ENCODE data around the gene TRAF7.

The TRAF7 gene

DNA sequence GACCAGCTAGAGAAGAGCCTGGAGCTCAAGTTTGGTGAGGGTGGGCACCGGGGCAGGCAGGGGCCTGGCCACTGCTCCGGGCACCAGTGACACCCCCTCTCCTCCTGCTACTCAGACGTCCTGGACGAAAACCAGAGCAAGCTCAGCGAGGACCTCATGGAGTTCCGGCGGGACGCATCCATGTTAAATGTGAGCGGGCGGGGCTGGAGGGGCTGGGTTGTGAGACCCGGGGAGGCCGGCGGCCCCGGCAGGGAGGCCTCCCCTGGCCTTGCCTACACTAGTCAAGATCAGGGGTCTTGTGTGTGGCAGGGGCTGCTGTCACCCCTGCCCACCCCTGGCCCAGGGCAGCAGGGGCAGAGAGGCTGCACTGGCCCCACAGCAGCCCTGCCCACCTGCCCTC lies 17.8 kb downstream of the TRAF7 start:
- no peaks in the 10 kb centered on the region for H3K9me2 ChIP-seq (replicated peaks; ENCODE audit: insufficient read depth, low read length)
- H2AFZ ChIP-seq (ENCODE audit: low read length), result no peak overlapping the region
- H3K9me3 ChIP-seq (replicated peaks; ENCODE audit: insufficient read depth, low read length), result no peaks in the 10 kb centered on the region
- no peak overlapping the region for H3K27ac ChIP-seq (ENCODE audit: low read length)
- H3K4me1 ChIP-seq (ENCODE audit: low read length), result no peaks in the 10 kb centered on the region
- no peaks in the 10 kb centered on the region for H3K27me3 ChIP-seq (replicated peaks; ENCODE audit: insufficient read depth, low read length)
- no peaks in the 10 kb centered on the region for H3F3A ChIP-seq (ENCODE audit: insufficient read depth, low read length)
- no peak overlapping the region for H3K4me2 ChIP-seq (ENCODE audit: low read depth, low read length)
- no peak overlapping the region for H3K9ac ChIP-seq (ENCODE audit: low read length)
- H3K36me3 ChIP-seq (replicated peaks; ENCODE audit: insufficient read depth, low read length), result no peaks in the 10 kb centered on the region
- TF ChIP-seq EZH2 (optimal IDR thresholded peaks at IDR 0.05; ENCODE audit: low read depth, low read length), result no peak
- TF ChIP-seq EZH2phosphoT487 (IDR thresholded peaks at IDR 0.05; ENCODE audit: low read length), result no peak
- no peak for TF ChIP-seq CTCF (IDR thresholded peaks at IDR 0.05; ENCODE audit: low read length)
- H3K4me3 ChIP-seq (ENCODE audit: low read length), result no peak overlapping the region
- H4K20me1 ChIP-seq (ENCODE audit: insufficient read depth, low read length), result no peaks in the 10 kb centered on the region
- DNase-seq, result no peak
- H3K79me2 ChIP-seq (ENCODE audit: low read length), result no peaks in the 10 kb centered on the region

DNA sequence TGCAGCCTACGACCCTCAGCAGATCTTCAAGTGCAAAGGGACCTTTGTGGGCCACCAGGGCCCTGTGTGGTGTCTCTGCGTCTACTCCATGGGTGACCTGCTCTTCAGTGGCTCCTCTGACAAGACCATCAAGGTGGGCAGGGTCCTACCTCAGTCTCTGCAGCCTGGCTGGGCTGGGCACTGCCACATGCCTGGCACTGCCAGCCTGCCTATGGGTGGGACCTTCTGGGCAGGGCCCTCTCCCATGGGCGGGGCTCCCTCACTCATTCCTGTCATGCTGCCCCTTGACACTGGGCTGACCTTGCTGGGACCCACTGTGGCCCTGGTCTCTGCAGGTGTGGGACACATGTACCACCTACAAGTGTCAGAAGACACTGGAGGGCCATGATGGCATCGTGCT lies 18.3 kb downstream of the TRAF7 start:
- Histone ChIP-seq H3K4me2 (ENCODE audit: low read depth, low read length) (no peak overlapping the region), H3K27me3 (replicated peaks; ENCODE audit: insufficient read depth, low read length) (no peaks in the 10 kb centered on the region), H2AFZ (ENCODE audit: low read length) (no peak overlapping the region), H3K36me3 (replicated peaks; ENCODE audit: insufficient read depth, low read length) (no peaks in the 10 kb centered on the region), H3F3A (ENCODE audit: insufficient read depth, low read length) (no peaks in the 10 kb centered on the region), H3K9me3 (replicated peaks; ENCODE audit: insufficient read depth, low read length) (no peaks in the 10 kb centered on the region), H3K79me2 (ENCODE audit: low read length) (no peaks in the 10 kb centered on the region), H3K9me2 (replicated peaks; ENCODE audit: insufficient read depth, low read length) (no peaks in the 10 kb centered on the region), H3K4me1 (ENCODE audit: low read length) (no peaks in the 10 kb centered on the region), H3K9ac (ENCODE audit: low read length) (no peak overlapping the region), H4K20me1 (ENCODE audit: insufficient read depth, low read length) (no peaks in the 10 kb centered on the region), H3K27ac (ENCODE audit: low read length) (no peak overlapping the region), H3K4me3 (ENCODE audit: low read length) (no peak overlapping the region)
- TF ChIP-seq EZH2phosphoT487 (IDR thresholded peaks at IDR 0.05; ENCODE audit: low read length), result no peak
- TF ChIP-seq EZH2 (optimal IDR thresholded peaks at IDR 0.05; ENCODE audit: low read depth, low read length), result no peak
- no peak for TF ChIP-seq CTCF (IDR thresholded peaks at IDR 0.05; ENCODE audit: low read length)
- no peak for DNase-seq

GRCh38 chr16:2174396-2175131 lies 19.0 kb downstream of the TRAF7 start:
- Histone ChIP-seq H3K36me3 (replicated peaks; ENCODE audit: insufficient read depth, low read length) (no peaks in the 10 kb centered on the region), H3F3A (ENCODE audit: insufficient read depth, low read length) (no peaks in the 10 kb centered on the region), H3K4me3 (ENCODE audit: low read length) (no peak overlapping the region), H4K20me1 (ENCODE audit: insufficient read depth, low read length) (no peaks in the 10 kb centered on the region), H3K4me1 (ENCODE audit: low read length) (no peaks in the 10 kb centered on the region), H2AFZ (ENCODE audit: low read length) (no peak overlapping the region), H3K27ac (ENCODE audit: low read length) (no peak overlapping the region), H3K9ac (ENCODE audit: low read length) (no peak overlapping the region), H3K79me2 (ENCODE audit: low read length) (no peaks in the 10 kb centered on the region), H3K9me3 (replicated peaks; ENCODE audit: insufficient read depth, low read length) (no peaks in the 10 kb centered on the region), H3K9me2 (replicated peaks; ENCODE audit: insufficient read depth, low read length) (no peaks in the 10 kb centered on the region), H3K4me2 (ENCODE audit: low read depth, low read length) (no peak overlapping the region), H3K27me3 (replicated peaks; ENCODE audit: insufficient read depth, low read length) (no peaks in the 10 kb centered on the region)
- no peak for DNase-seq
- no peak for TF ChIP-seq CTCF (IDR thresholded peaks at IDR 0.05; ENCODE audit: low read length)

Measured in MM.1S (cell line).